Hematopoietic multipotent progenitor cell (in vitro differentiated cells): ENCODE results near the gene PLEKHA7. TPM values are rescaled to one million over a fixed set of nuclear protein-coding genes. Genes with fewer than 3 reads are reported as not detected.

ENCODE experiments used
- DNase-seq, 3 donors: peaks; one replicate each; pipeline ENCODE4 v3.0.0-alpha.2; 2011 to 2015; ENCODE audit warnings: low read depth in 2 of 3, low spot score in 2 of 3
- total RNA-seq: library from RNA; depleted of rRNA; stranded (reverse); fragments of >200 nt; gene quantifications from one replicate; pipeline ENCODE4 v1.2.3, GENCODE V29; 2012

PLEKHA7 gene
- total RNA-seq, 1 donor: 2.7 TPM

GRCh38 chr11:16945671-16946469 is 68.3 kb downstream of the PLEKHA7 start:
- DNase-seq: peak in 2 of 3 donors; percentile 50 to 76

- DNase-seq: no peak
Observed at GRCh38 chr11:16942911-16943310, 71.3 kb downstream of the PLEKHA7 start.

- no peak for DNase-seq
Observed at GRCh38 chr11:16942342-16942741, 71.9 kb downstream of the PLEKHA7 start.

GRCh38 chr11:16941935-16942334 is 72.3 kb downstream of the PLEKHA7 start:
- no peak for DNase-seq

- DNase-seq: no peak
Observed at GRCh38 chr11:16938061-16938460, 76.2 kb downstream of the PLEKHA7 start.

- no peak for DNase-seq
Observed at GRCh38 chr11:16936643-16937042, 77.6 kb downstream of the PLEKHA7 start.

GRCh38 chr11:16935518-16936302 is 78.5 kb downstream of the PLEKHA7 start:
- DNase-seq: peak in 2 of 3 donors; percentile 33 to 65

GRCh38 chr11:16933756-16934603 is 80.2 kb downstream of the PLEKHA7 start:
- DNase-seq: no peak

- no peak for DNase-seq
Observed at GRCh38 chr11:16933291-16933690, 80.9 kb downstream of the PLEKHA7 start.

GRCh38 chr11:16928044-16928443 is 86.2 kb downstream of the PLEKHA7 start:
- DNase-seq: no peak

- DNase-seq: no peak
Observed at GRCh38 chr11:16926883-16927626, 87.2 kb downstream of the PLEKHA7 start.

GRCh38 chr11:16925561-16926065 is 88.6 kb downstream of the PLEKHA7 start:
- DNase-seq: peak in 2 of 3 donors; percentile 35 to 58

- peak in 1 of 3 donors; percentile 25 for DNase-seq
Observed at GRCh38 chr11:16924826-16925560, 89.2 kb downstream of the PLEKHA7 start.

GRCh38 chr11:16924462-16924825 is 89.8 kb downstream of the PLEKHA7 start:
- DNase-seq: no peak

- DNase-seq: no peak
Observed at GRCh38 chr11:16923987-16924386, 90.2 kb downstream of the PLEKHA7 start.

GRCh38 chr11:16921668-16922067 is 92.5 kb downstream of the PLEKHA7 start:
- DNase-seq: no peak

- no peak for DNase-seq
Observed at GRCh38 chr11:16921019-16921418, 93.2 kb downstream of the PLEKHA7 start.

- DNase-seq: no peak
Observed at GRCh38 chr11:16920559-16920958, 93.7 kb downstream of the PLEKHA7 start.

GRCh38 chr11:16918543-16919182 is 95.6 kb downstream of the PLEKHA7 start:
- peak in 1 of 3 donors; percentile 51 for DNase-seq
